DMS114 treated with DMSO at 0.1 percent for 48 hours (cell line): ENCODE results near the gene SRRM3.
A peak's percentile ranks its signal among the peaks of the same experiment; 100 is the strongest.
"Not testable (repeated sequence)": the region's sequence is repeated elsewhere in the genome, so short reads cannot be mapped to it uniquely, and the experiment has no call there.

Experiments
- DNase-seq: peaks from one replicate; lab custom pipeline; 2025; ENCODE audit not compliant: unreplicated experiment; lab: John Stamatoyannopoulos, UW

Gene SRRM3

GRCh38 chr7:76226878-76227423, 25.3 kb downstream of the SRRM3 start:
- not testable (repeated sequence) for DNase-seq

- no peak for DNase-seq
These were observed 28.5 kb downstream of the SRRM3 start for GRCh38 chr7:76230214-76230613.

- no peak for DNase-seq
These were observed 29.4 kb downstream of the SRRM3 start for GRCh38 chr7:76231071-76231470.

- DNase-seq: no peak
These were observed 29.9 kb downstream of the SRRM3 start for GRCh38 chr7:76231583-76231982.

GRCh38 chr7:76232698-76233097, 31.0 kb downstream of the SRRM3 start:
- no peak for DNase-seq

- DNase-seq: no peak
These were observed 32.0 kb downstream of the SRRM3 start for GRCh38 chr7:76233538-76234281.

- DNase-seq: no peak
These were observed 32.5 kb downstream of the SRRM3 start for GRCh38 chr7:76234282-76234584.

- DNase-seq: peak; percentile 56
These were observed 33.3 kb downstream of the SRRM3 start for GRCh38 chr7:76234931-76235441.

- no peak for DNase-seq
These were observed 34.5 kb downstream of the SRRM3 start for GRCh38 chr7:76236224-76236623.

- DNase-seq: no peak
These were observed 36.6 kb downstream of the SRRM3 start for GRCh38 chr7:76238326-76238725.

GRCh38 chr7:76241141-76241540, 39.4 kb downstream of the SRRM3 start:
- DNase-seq: no peak

GRCh38 chr7:76242517-76243063, 40.9 kb downstream of the SRRM3 start:
- DNase-seq: not testable (repeated sequence)

GRCh38 chr7:76244781-76245391, 43.2 kb downstream of the SRRM3 start:
- DNase-seq: no peak

- DNase-seq: no peak
These were observed 45.2 kb downstream of the SRRM3 start for GRCh38 chr7:76246804-76247389.

GRCh38 chr7:76247938-76248337, 46.2 kb downstream of the SRRM3 start:
- DNase-seq: no peak

GRCh38 chr7:76252021-76252420, 50.3 kb downstream of the SRRM3 start:
- no peak for DNase-seq

- DNase-seq: no peak
These were observed 53.1 kb downstream of the SRRM3 start for GRCh38 chr7:76254781-76255180.

- no peak for DNase-seq
These were observed 56.3 kb downstream of the SRRM3 start for GRCh38 chr7:76257973-76258372.

- DNase-seq: no peak
These were observed 57.7 kb downstream of the SRRM3 start for GRCh38 chr7:76259124-76260093.

- DNase-seq: peak; percentile 33
These were observed 58.5 kb downstream of the SRRM3 start for GRCh38 chr7:76260171-76260703.
